Heart right ventricle (tissue), 16 donors: ENCODE measurements around the gene TMEM161B. TPM values are rescaled to one million over a fixed set of nuclear protein-coding genes. Genes with fewer than 3 reads are reported as not detected.

Experiments
- ATAC-seq, 8 donors: fragments of 200-7000 bp; cut with Tn5 transposase; one replicate each; pipeline ENCODE4 v1.9.1; 2020; ENCODE audit warnings: mild to moderate bottlenecking in 8 of 8, moderate library complexity in 8 of 8, moderate number of reproducible peaks in 1 of 8
- DNase-seq, 2 donors: peaks; one replicate each; pipeline ENCODE4 v3.0.0-alpha.2; 2020
- H3K27ac ChIP-seq, 10 donors: fragments of 200-600 bp; sonication (generic) in 2 of 10; one replicate each; pipeline versions ENCODE4 v1.5.0 to v1.8.0; 2020 to 2022; ENCODE audit warnings: mild to moderate bottlenecking in 3 of 10
- H3K27me3 ChIP-seq, 7 donors: fragments of 200-600 bp; one replicate each; pipeline ENCODE4 v1.8.0; 2021 to 2022; ENCODE audit warnings: mild to moderate bottlenecking in 2 of 7
- H3K36me3 ChIP-seq, 9 donors: fragments of 200-600 bp; sonication (generic) in 1 of 9; one replicate each; pipeline versions ENCODE4 v1.5.0 to v1.8.0; 2020 to 2022; ENCODE audit warnings: mild to moderate bottlenecking in 2 of 9
- H3K4me1 ChIP-seq, 9 donors: fragments of 200-600 bp; sonication (generic) in 1 of 9; one replicate each; pipeline versions ENCODE4 v1.5.0 to v1.8.0; 2020 to 2022; ENCODE audit warnings: mild to moderate bottlenecking in 4 of 9
- H3K4me3 ChIP-seq, 10 donors: fragments of 200-600 bp; sonication (generic) in 2 of 10; one replicate each; pipeline versions ENCODE4 v1.5.0 to v1.8.0; 2020 to 2022; ENCODE audit warnings: mild to moderate bottlenecking in 7 of 10, moderate library complexity in 2 of 10
- H3K9me3 ChIP-seq, 11 donors: fragments of 200-600 bp in 10 of 11; sonication (generic) in 2 of 11; one replicate each; pipeline versions ENCODE4 v1.5.0 to v1.8.0; 2013 to 2022; ENCODE audit warnings: mild to moderate bottlenecking in 2 of 11, control low read depth in 1 of 11, moderate library complexity in 1 of 11
- WGBS, 2 donors: extraction: QIAGEN DNeasy Blood & Tissue Kit; methylation state at CpG; one replicate each; pipeline ENCODE4 v1.1.7; 2013; ENCODE audit warnings: inconsistent platforms in 1 of 2; 5-methylcytosine and 5-hydroxymethylcytosine counted together
- intact Hi-C, 10 donors: fragments of 100-400 bp; cut with DNase I; formaldehyde crosslinking; loops; one replicate each; pipeline versions ENCODE4 v1.11.1 to v1.14.2; 2022
- polyA plus RNA-seq, 2 donors: library from polyadenylated mRNA; stranded (reverse); fragments of 200-250 nt; gene quantifications; one replicate each; pipeline ENCODE4 v1.2.3, GENCODE V29; 2013
- total RNA-seq, 10 donors: library from RNA; stranded (reverse); fragmentation: NEBNext Ultra II Directional in 3 of 10; extraction: Animal tissue kit (Norgen Biotek cat#: 25700) in 3 of 10; gene quantifications; one replicate each; pipeline versions ENCODE4 v1.2.1 to v1.2.4, GENCODE V29; 2021 to 2023
- TF ChIP-seq, protein P1 (sequence below), 9 donors: fragments of 200-600 bp; sonication (generic) in 2 of 9; IDR thresholded peaks; one replicate each; pipeline versions ENCODE4 v1.5.0 to v1.8.0; 2021 to 2022; ENCODE audit warnings: antibody characterized with exemption in 9 of 9, mild to moderate bottlenecking in 5 of 9, moderate library complexity in 1 of 9
- donor health status: Arrhythmogenic right ventricular cardiomyopathy.
- donor health status: ischemic (EF 13 %, LVEDD 7.1; RV severe dilation, severe dysfunction).
- donor health status: healthy with polysubstance abuse.
- donor health status: DM: no; HTN: yes; CAD: no.
- donor health status: DM: no; HTN: no; CAD: no.
- donor health status: ischemic (EF 25% LVEDD 6.9; RV normal size, moderate dysfunction).
- donor health status: ischemic (EF 25% LVEDD 5.7; RV mildly dilated, moderate dysfunction).
- donor health status: healthy.
- donor health status: DM: yes; HTN: yes; CAD: no.
- donor health status: Ischemic cardiomyopathy.
- donor health status: ischemic (EF 35%, LVEDD 5.7; RV mildly dilated, moderate dysfunction).
- donor health status: nonischemic (EF 11% LVEDD 7.7; RV severe dilation, severe dysfunction).
- donor health status: DM: yes; HTN: yes; CAD: no.
- donor health status: PGD.
- donor health status: ischemic (EF 29% LVEDD 5.4; RV normal size, mild dysfunction).
- donor health status: nonischemic (EF 23%, LVEDD 6.1; RV moderate dilation, normal function).

Gene TMEM161B
- total and polyA plus RNA-seq, 12 donors = 4.1 to 13.9 (median 7.9) TPM

DNA sequence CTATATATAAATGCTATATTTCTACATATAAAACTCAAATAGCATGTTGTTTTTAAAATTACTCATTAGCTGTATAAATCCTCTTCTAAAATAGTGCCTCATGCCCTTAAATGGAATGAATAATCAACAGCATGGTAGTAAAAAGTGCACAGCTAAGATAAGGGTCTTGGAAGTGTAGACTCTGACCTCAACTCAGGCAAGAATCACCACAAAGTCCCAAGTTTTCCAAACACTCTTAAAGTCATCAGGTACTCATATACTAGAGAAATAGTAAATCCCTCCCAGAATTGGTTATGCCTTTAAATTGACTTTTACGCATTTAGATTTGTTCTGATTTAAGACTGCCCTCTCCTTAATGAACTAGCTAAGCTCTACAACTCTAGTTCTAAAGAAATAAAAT lies 113.8 kb downstream of the TMEM161B start:
- TF ChIP-seq, protein P1, sequence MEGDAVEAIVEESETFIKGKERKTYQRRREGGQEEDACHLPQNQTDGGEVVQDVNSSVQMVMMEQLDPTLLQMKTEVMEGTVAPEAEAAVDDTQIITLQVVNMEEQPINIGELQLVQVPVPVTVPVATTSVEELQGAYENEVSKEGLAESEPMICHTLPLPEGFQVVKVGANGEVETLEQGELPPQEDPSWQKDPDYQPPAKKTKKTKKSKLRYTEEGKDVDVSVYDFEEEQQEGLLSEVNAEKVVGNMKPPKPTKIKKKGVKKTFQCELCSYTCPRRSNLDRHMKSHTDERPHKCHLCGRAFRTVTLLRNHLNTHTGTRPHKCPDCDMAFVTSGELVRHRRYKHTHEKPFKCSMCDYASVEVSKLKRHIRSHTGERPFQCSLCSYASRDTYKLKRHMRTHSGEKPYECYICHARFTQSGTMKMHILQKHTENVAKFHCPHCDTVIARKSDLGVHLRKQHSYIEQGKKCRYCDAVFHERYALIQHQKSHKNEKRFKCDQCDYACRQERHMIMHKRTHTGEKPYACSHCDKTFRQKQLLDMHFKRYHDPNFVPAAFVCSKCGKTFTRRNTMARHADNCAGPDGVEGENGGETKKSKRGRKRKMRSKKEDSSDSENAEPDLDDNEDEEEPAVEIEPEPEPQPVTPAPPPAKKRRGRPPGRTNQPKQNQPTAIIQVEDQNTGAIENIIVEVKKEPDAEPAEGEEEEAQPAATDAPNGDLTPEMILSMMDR (IDR thresholded peaks at IDR 0.05) = no peak
- intact Hi-C loops = no loop called here
- WGBS, 2 donors = 88 to 97% methylated on average over 1 of the region's 1 CpG
- peaks cover 0 to 16% (median 9%) of the 10 kb centered on the region in 11 donors for H3K9me3 ChIP-seq
- peaks cover 0 to 58% (median 33%) of the 10 kb centered on the region in 7 donors for H3K27me3 ChIP-seq
- no peaks in the 10 kb centered on the region for H3K36me3 ChIP-seq
- no peak overlapping the region for H3K27ac ChIP-seq
- H3K4me1 ChIP-seq = no peaks in the 10 kb centered on the region
- ATAC-seq (no peak), DNase-seq (no peak)
- no peak overlapping the region for H3K4me3 ChIP-seq

DNA sequence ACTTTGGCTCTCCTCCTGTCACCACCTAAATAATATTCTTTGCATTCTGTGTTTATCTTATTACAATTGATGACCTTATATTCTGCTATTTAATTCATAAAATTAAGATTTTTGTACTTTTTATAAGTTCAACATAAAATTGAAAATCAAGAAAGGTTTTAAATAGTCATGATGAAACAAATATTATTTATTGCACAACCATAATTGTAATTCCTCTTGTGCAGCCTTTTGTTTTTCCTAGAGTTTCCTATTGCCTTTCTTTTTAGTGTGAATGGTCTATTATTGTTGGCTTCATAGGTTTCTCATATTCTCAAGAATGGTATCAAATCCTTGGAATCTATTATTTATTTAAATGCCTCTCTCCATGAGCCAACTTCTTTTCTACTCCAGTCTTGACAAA lies 117.9 kb downstream of the TMEM161B start:
- H3K36me3 ChIP-seq = no peaks in the 10 kb centered on the region
- TF ChIP-seq, protein P1 (IDR thresholded peaks at IDR 0.05) = no peak
- H3K27me3 ChIP-seq = peaks cover 0 to 69% (median 40%) of the 10 kb centered on the region in 7 donors
- H3K4me1 ChIP-seq = peaks cover 0 to 3% (median 1%) of the 10 kb centered on the region in 9 donors
- peaks cover 0 to 16% (median 9%) of the 10 kb centered on the region in 11 donors for H3K9me3 ChIP-seq
- no peak overlapping the region for H3K27ac ChIP-seq
- DNase-seq = no peak
- ATAC-seq = no peak
- no peak overlapping the region for H3K4me3 ChIP-seq
- intact Hi-C loops = no loop called here

DNA sequence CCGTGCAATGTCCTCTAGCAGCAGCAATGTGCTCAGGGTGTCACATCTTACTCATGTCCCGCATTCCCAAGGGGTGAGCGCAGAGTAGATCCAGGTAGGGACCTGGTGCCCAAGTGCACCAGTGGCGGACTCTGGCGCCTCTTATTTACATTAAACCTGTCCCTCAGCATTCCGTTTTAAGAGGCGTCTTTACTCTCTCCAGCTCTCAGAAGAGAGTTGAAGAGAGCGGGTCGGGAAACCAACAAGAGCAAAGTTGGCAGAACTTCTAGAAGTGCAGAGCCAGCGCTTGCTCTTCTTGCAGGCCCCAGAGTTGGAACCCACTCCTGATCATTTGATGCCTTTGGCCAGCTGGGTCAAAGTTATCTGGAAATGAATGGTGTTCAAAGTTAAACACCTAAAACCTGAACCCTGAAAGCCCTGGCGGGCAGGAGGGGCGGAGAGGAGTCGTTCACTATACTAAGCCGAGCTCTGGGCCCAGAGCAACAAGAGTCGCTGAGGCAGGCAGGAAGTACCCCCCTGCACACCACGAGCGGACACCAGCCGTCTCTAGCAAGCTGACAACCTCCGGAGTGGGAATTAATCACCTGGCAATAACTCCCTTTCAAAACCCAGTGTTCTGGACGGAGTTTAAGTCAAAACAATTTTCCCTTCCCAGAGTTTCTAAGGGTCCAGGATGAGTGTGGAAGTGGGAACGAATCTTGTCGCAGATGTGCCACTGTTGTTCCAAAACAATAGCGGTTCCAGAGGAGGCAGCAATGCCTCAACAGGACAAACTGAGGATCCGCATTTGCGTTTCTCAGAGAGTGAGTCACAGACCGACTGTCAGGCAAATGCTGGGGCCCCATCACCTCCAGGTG lies 122.8 kb downstream of the TMEM161B start:
- no peaks in the 10 kb centered on the region for H3K36me3 ChIP-seq
- peaks cover 2 to 45% (median 30%) of the 10 kb centered on the region in 9 donors for H3K4me1 ChIP-seq
- intact Hi-C loops = loop anchor here in 3 of 10 donors (10.0 kb wide), 2 partner anchors 119 to 361 kb away; partner anchors contain the start of gene TMEM161B (in 3 of the 3)
- peaks cover 0 to 9% (median 5%) of the 10 kb centered on the region in 11 donors for H3K9me3 ChIP-seq
- TF ChIP-seq, protein P1 (IDR thresholded peaks at IDR 0.05) = no peak
- WGBS, 2 donors = 9 to 19% methylated on average over 26 of the region's 26 CpGs
- no peak for ATAC-seq
- H3K27ac ChIP-seq = no peak overlapping the region
- peaks cover 0 to 79% (median 60%) of the 10 kb centered on the region in 7 donors for H3K27me3 ChIP-seq
- no peak for DNase-seq
- peak overlapping the region in 5 of 10 donors; percentile 13 to 32 (median 15) for H3K4me3 ChIP-seq

DNA sequence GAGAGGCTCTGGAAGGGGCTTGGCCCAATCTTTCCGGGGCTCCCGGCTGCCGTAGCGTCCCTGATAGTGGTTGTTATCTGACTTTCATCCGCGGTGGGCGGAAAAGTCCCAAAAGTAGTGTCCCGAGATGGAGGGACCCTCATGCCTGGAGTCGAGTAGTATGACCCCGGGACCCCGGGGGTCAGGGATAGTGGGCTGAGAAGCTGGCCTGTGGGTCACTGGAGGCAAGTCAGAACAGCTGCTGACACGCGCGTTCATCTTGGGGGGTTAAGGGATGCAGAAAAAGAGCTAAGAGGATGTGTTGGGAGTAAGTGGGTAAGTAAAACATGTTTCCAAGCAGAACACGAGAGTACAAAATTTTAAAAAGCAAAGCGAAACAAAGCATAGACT lies 123.4 kb downstream of the TMEM161B start:
- WGBS, 2 donors = 7 to 12% methylated on average over 16 of the region's 16 CpGs
- no peak for DNase-seq
- ATAC-seq = no peak
- peaks cover 6 to 51% (median 37%) of the 10 kb centered on the region in 9 donors for H3K4me1 ChIP-seq
- intact Hi-C loops = loop anchor here in 3 of 10 donors (10.0 kb wide), 2 partner anchors 120 to 360 kb away; partner anchors contain the start of gene TMEM161B (in 3 of the 3)
- H3K9me3 ChIP-seq = peaks cover 0 to 2% (median 0%) of the 10 kb centered on the region in 11 donors
- H3K36me3 ChIP-seq = no peaks in the 10 kb centered on the region
- H3K27ac ChIP-seq = no peak overlapping the region
- peaks cover 0 to 86% (median 62%) of the 10 kb centered on the region in 7 donors for H3K27me3 ChIP-seq
- TF ChIP-seq, protein P1 (IDR thresholded peaks at IDR 0.05) = no peak
- peak overlapping the region in 5 of 10 donors; percentile 13 to 32 (median 15) for H3K4me3 ChIP-seq
